HG03432 (cell line): ENCODE results near the gene TWSG1.
"Not testable (repeated sequence)": the region's sequence is repeated elsewhere in the genome, so short reads cannot be mapped to it uniquely, and the experiment has no call there.

ENCODE experiments used
- ATAC-seq: cut with Tn5 transposase; IDR thresholded peaks from one replicate; pipeline ENCODE4 v1.9.1; 2021; ENCODE audit warnings: mild to moderate bottlenecking, moderate library complexity; ENCODE audit not compliant: unreplicated experiment

The TWSG1 gene

GRCh38 chr18:9449600-9450414 lies 115.2 kb downstream of the TWSG1 start:
- no peak for ATAC-seq

GRCh38 chr18:9450920-9451319 lies 116.3 kb downstream of the TWSG1 start:
- ATAC-seq = not testable (repeated sequence)
